NCI-H2196 treated with DMSO at 0.1 percent for 48 hours (cell line): ENCODE results near the gene IP6K3.

Experiments used
- DNase-seq: peaks from one replicate; lab custom pipeline; 2025; ENCODE audit not compliant: unreplicated experiment; lab: John Stamatoyannopoulos, UW

The IP6K3 gene

GRCh38 chr6:33740794-33741193 is 5.9 kb downstream of the IP6K3 start:
- DNase-seq, result no peak

DNA sequence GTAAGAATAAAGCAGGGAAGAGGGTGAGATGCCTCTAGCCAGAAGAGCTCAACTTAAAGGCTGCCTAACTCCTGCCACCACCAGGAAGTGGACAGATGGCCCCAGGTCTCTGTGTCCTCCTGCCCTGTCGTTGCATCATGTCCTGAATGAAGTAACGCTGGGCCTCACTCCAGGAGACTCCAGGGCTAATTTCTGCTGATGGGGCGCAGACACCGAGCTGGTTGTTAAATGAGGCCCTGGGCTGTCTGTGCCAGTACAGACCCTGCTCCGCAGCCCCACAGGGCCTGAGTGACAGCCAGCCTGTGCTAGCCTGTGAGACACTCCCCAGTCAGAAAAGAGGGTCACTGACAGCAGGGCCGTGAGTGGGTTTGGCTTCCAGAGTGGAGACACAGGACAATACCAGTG is 6.5 kb downstream of the IP6K3 start:
- no peak for DNase-seq

DNA sequence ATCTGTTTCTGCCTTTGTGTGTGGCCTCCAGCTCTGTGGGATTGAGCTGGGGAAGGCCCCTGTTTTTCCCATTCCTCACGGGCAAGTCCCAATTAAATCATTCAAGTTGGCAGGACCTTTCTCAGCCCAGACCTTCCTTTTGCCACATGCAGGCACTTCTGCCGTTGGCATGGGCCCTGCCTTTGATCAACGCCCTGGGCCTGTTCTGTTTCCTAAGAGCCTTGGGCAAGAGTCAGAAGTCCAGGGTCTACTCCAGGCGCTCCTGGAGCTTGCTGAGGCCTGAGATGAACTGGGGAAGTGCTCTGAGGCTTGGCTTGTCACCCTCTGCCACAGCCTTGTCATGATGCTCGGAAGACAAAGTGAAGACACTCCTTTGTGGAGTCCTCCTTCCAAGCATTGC is 7.1 kb downstream of the IP6K3 start:
- DNase-seq, result no peak

DNA sequence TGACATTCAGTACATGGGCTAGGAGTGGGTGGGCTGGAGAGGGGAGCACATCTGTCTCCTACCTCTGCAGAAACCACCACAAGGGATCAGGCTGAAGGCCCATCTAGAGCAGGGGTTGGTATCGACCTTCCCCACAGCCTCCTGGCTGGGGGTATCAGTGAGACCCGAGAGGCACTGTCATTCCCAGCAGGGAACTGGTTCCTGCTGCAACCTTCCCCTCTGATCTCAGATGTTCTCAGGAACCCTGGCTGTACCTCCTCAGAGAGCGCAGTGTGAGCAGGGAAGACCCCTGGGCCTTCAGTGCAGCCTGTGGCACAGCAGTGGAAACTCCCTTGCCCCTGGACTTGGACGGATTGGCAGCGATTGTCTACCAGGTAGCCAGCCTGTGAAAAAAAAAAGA is 7.8 kb downstream of the IP6K3 start:
- no peak for DNase-seq

GRCh38 chr6:33738153-33738552 is 8.6 kb downstream of the IP6K3 start:
- no peak for DNase-seq

DNA sequence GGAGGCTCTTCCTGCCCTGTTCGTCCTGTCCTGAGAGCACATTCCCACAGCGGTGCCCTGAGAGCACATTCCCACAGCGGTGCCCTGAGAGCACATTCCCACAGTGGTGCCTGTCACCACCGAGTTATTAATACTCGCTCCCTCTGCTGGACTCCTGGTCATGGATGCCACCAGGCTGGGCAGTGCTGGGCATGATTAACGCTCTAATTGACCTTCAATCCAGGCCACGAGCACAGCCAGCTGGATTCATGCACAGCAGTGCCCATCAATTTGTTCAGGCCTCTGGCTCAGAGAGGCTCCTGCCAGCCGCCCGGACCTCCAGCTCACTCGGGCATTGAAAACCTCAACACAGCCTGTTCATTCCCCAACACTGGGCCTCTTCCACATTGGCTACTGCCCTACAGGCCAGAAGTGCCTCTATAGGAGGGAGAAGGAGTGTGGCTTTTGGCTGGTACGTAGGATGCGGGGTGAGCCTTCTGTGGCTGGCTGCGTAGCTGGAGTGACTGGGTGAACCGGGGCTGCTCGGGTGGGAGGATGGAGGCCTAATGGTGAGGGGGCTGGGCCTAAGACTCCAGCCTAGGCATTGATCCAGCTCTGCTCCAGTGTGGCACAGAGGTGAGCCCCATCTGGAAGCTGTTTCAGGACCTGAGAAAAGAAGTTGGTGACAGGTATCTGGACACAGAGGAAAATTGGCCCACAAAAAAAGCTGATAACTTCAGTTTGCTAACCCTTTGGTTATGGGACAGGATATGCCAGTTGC is 9.3 kb downstream of the IP6K3 start:
- DNase-seq, result no peak

DNA sequence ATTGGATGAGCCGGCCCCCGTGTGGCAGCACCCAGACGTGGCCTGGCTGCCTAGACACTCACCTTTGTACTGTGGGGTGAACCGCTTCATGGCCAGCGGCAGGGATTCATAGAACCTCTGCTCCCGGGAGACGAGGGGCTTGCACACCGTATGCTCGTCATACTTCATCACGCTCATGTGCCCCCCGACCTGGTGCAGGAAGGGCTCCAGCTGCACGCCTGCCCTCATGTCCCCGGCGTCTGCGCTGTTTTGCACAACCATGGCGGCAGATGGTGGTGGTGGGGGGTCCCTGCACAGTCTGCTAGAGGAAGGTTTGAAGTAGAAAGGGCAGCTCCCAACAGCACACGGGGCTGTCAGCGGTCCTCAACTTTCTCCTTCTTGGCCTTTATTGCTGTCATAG is 11.5 kb downstream of the IP6K3 start:
- no peak for DNase-seq

GRCh38 chr6:33733709-33734007 is 13.0 kb downstream of the IP6K3 start:
- no peak for DNase-seq

DNA sequence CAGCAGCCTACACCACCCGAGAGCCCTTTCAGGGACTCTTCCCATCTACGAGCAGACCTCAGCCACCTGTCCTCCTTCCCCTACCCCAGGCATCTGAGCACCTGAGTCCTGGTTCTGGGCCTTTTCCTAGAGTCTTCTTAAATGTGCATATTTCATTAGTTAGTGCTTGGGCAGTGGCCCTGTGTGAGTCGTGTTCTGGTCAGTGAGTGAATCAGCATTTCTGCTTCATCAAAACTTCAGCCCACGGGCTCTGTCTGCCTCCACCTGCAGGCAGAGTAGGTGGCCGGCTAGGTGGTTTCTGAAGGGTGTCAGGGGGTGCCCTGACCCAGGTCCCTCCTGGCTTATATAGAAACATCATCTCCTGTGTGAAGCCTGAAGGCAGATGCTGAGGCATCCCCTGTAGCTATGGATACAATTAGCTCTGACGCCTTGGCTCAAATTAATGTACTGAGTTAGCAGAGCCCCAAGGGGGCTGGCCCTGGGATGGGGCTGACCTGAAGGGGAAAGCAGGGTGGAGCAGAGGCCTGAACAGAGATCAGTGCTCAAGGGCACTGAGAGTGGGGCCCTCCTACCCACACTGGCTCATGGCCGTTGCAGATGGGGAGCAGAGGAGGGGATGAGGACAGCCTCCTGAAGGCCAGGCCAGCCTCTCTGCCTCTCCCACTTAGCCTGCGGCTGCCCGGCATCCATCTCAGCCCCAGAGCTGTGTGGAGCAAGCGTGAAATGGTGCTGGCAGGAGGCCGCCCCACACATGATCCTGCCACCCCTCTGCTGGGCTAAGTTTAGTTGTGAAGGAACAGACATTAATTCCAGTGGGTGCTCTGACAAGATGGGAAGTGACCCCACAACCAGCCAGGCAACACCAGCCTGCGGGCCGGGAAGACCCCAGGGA is 13.6 kb downstream of the IP6K3 start:
- no peak for DNase-seq

GRCh38 chr6:33732385-33732784 is 14.3 kb downstream of the IP6K3 start:
- no peak for DNase-seq

DNA sequence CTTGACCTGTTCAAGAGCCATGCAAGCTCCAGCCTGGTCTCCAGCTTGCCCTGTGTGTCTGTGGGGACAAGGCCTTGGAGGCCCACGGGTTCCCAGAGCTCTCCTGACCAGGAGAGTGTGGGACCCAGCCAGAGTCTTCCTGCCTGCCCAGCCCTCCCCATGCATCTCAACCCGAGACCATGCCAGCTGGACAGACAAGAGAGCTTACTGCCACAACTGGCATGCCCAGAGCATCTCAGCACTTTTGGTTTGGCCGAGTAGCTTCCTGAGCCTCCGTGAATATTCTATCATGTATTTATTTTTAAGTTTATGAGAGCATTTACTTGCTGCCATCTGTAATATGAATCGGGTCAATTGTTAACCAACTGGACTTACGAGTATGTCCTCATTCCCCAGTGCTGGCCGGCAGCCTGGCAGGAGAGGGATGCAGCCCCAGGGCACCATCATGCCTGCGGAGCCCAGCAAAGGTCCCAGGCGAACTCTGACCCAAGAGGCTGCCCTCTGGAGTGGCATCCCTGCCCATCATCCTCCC is 14.9 kb downstream of the IP6K3 start:
- DNase-seq, result peak; percentile 59

DNA sequence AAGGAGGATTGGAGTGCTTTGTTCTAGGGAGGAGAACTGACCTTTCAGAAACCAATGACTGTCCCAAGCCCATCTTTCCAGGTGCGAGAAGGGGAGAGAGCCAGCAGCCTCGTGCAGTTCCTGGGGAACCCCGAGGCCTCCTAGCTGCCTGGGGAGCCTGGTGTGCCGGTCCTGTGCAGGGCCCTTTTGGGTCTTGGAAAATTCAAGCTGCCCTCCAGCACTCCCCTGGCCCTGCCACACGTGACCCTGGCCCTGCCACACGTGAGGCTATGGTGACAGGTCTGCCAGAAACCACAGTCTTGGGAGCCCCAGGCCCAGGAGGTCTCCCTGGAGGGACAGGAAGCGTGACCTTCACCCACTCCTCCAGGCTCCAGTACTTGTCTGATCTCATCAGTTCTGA is 15.7 kb downstream of the IP6K3 start:
- no peak for DNase-seq

GRCh38 chr6:33730611-33731010 is 16.1 kb downstream of the IP6K3 start:
- DNase-seq, result no peak

- DNase-seq, result no peak
Measured at GRCh38 chr6:33729059-33729458, 17.6 kb downstream of the IP6K3 start.

DNA sequence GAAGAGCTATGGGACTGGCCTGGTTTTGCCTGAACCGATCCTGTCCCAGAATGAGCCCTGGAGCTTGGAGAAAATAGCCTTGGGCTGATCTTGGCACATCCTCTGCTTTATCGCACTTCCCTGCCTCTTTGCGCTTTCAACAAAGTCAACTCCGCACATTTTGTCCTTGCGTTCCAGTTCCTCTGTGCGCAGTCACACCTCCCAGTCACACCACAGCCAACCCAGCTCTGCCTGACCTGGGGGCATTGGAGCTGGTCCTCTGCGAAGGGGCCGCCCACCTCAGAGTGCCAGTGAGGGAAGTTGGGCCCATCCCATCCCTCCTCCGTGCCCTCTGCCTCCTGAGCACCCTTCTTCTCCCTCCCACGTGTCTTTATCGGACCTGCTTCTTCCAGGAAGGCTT is 18.3 kb downstream of the IP6K3 start:
- DNase-seq, result no peak

GRCh38 chr6:33727932-33728331 is 18.8 kb downstream of the IP6K3 start:
- DNase-seq, result peak; percentile 28

GRCh38 chr6:33727126-33727525 is 19.6 kb downstream of the IP6K3 start:
- DNase-seq, result no peak

- DNase-seq, result no peak
Measured at GRCh38 chr6:33726696-33727095, 20.0 kb downstream of the IP6K3 start.

DNA sequence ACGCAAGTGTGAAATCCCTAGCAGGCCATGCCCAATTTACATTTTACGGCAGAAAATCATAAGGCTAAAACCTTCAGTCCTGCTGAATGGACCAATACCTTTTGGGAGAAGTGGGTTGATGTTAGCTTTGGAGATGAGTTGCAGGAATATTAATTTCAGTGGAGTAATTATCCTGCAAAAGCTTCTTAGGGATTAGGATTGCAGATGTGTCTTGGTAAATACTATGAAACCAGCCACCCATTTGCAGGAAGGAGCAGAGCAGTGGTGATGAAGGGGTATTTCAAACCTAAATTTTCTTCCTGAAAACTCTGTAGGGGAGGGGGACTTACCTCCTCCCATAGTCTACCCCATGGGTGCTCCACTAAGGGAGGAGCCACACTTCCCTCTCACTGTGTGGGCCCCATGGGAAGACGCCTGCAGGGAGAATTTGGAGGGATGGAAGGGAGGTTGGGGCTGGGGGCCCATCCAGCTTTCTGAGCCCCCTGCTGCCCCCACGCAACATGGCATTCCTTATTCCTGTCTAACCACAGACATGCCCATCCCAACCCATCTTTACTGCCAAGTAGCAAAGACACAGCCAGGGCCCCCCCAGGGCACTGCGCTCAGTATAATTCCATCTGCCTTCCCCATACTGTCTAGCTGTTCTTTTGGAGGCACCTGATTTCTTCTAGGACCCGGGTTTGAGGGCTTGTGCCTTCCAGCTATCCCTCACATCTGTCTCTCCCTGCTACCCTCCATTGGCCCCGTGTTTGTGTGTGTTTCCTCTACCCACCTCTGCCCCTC is 20.6 kb downstream of the IP6K3 start:
- no peak for DNase-seq

DNA sequence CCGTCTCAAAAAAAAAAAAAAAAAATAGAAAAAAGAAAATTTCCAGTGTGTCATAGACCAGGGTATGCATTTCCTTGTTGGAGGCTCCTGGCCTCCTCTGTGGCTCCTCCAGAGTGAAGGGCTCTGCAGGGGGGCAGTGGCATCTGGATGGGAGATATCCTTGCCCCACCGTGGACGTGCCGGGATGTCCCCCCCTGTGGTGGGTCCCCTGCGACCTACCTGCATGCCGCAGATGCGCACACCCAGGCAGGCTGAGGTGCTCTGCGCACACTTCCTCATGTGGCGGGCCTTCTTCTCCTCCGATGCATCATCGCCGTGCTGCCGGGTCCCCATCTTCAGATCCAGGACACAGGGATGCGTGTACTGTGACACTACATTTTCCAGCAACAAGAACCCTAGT is 21.5 kb downstream of the IP6K3 start:
- no peak for DNase-seq
